Neural cell (in vitro differentiated cells): Measurements from ENCODE around the gene COL19A1.

Experiments
- CTCF ChIP-seq: fragments of 450-650 bp; IDR thresholded peaks from 2 replicates; pipeline ENCODE4 v1.5.1; 2014; ENCODE audit warnings: antibody characterized with exemption, mild to moderate bottlenecking, moderate library complexity; ENCODE audit not compliant: poor library complexity, severe bottlenecking
- EP300 ChIP-seq: fragments of 450-650 bp; conservative IDR thresholded peaks from 2 replicates; pipeline ENCODE4 v1.6.1; 2014; ENCODE audit warnings: antibody characterized with exemption, mild to moderate bottlenecking, moderate library complexity; ENCODE audit not compliant: poor library complexity, severe bottlenecking
- MXI1 ChIP-seq: fragments of 450-650 bp; conservative IDR thresholded peaks from 2 replicates; pipeline ENCODE4 v1.6.1; 2014; ENCODE audit warnings: antibody characterized with exemption, mild to moderate bottlenecking; ENCODE audit not compliant: poor library complexity, severe bottlenecking
- POLR2AphosphoS5 ChIP-seq: IDR thresholded peaks from 2 replicates; pipeline ENCODE4 v1.6.1; 2012
- RAD21 ChIP-seq: fragments of 450-650 bp; conservative IDR thresholded peaks from 2 replicates; pipeline ENCODE4 v1.6.1; 2014; ENCODE audit warnings: antibody characterized with exemption, mild to moderate bottlenecking, moderate library complexity
- SMC3 ChIP-seq: fragments of 450-650 bp; conservative IDR thresholded peaks from 2 replicates; pipeline ENCODE4 v1.6.1; 2014; ENCODE audit warnings: antibody characterized with exemption, mild to moderate bottlenecking, moderate library complexity; ENCODE audit not compliant: poor library complexity
- TAF1 ChIP-seq: IDR thresholded peaks from 2 replicates; pipeline ENCODE4 v1.6.1; 2012; ENCODE audit warnings: low read depth
- TF ChIP-seq, protein P1 (sequence below): IDR thresholded peaks from 2 replicates; pipeline ENCODE4 v1.6.1; 2012; ENCODE audit warnings: borderline replicate concordance

GRCh38 chr6:69878795-69879194, 12.4 kb downstream of the COL19A1 start:
- TF ChIP-seq CTCF (no peak), SMC3 (no peak), EP300 (no peak), TAF1 (no peak), RAD21 (no peak), POLR2AphosphoS5 (no peak), MXI1 (no peak)
- TF ChIP-seq, protein P1, sequence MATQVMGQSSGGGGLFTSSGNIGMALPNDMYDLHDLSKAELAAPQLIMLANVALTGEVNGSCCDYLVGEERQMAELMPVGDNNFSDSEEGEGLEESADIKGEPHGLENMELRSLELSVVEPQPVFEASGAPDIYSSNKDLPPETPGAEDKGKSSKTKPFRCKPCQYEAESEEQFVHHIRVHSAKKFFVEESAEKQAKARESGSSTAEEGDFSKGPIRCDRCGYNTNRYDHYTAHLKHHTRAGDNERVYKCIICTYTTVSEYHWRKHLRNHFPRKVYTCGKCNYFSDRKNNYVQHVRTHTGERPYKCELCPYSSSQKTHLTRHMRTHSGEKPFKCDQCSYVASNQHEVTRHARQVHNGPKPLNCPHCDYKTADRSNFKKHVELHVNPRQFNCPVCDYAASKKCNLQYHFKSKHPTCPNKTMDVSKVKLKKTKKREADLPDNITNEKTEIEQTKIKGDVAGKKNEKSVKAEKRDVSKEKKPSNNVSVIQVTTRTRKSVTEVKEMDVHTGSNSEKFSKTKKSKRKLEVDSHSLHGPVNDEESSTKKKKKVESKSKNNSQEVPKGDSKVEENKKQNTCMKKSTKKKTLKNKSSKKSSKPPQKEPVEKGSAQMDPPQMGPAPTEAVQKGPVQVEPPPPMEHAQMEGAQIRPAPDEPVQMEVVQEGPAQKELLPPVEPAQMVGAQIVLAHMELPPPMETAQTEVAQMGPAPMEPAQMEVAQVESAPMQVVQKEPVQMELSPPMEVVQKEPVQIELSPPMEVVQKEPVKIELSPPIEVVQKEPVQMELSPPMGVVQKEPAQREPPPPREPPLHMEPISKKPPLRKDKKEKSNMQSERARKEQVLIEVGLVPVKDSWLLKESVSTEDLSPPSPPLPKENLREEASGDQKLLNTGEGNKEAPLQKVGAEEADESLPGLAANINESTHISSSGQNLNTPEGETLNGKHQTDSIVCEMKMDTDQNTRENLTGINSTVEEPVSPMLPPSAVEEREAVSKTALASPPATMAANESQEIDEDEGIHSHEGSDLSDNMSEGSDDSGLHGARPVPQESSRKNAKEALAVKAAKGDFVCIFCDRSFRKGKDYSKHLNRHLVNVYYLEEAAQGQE = no peak
